Epithelial cell of proximal tubule (primary cell): ENCODE results near the gene CCDC92B. TPM values are rescaled to one million over a fixed set of nuclear protein-coding genes. Genes with fewer than 3 reads are reported as not detected.

ENCODE experiments used
- DNase-seq: peaks from one replicate; pipeline ENCODE4 v3.0.0-alpha.2; 2011; ENCODE audit warnings: low read depth
- H3K4me3 ChIP-seq: 2 replicates; pipeline ENCODE4 v1.5.1; 2011; ENCODE audit warnings: low read depth, mild to moderate bottlenecking, low read length
- CTCF ChIP-seq: conservative IDR thresholded peaks from 2 replicates; pipeline ENCODE4 v1.5.1; 2012; ENCODE audit warnings: low read depth, mild to moderate bottlenecking, low read length
- total RNA-seq: library from RNA; depleted of rRNA; stranded (reverse); fragments of >200 nt; gene quantifications from 2 replicates; pipeline ENCODE4 v1.2.3, GENCODE V29; 2015

The CCDC92B gene
- total RNA-seq, 1 donor from 2014 or later, result 0.06 TPM

- H3K4me3 ChIP-seq, result no peak overlapping the region
- TF ChIP-seq CTCF, result no peak
These were observed 51.8 kb downstream of the CCDC92B start for GRCh38 chr17:2697611-2698162.

GRCh38 chr17:2695961-2696760, 53.3 kb downstream of the CCDC92B start:
- no peak overlapping the region for H3K4me3 ChIP-seq
- no peak for TF ChIP-seq CTCF
- no peak for DNase-seq

More at GRCh38 chr17:2697611-2698162, 51.8 kb downstream of the CCDC92B start:
- no peak for DNase-seq

GRCh38 chr17:2695243-2695960, 54.0 kb downstream of the CCDC92B start:
- H3K4me3 ChIP-seq, result no peak overlapping the region
- no peak for TF ChIP-seq CTCF
- no peak for DNase-seq

GRCh38 chr17:2694381-2695242, 54.8 kb downstream of the CCDC92B start:
- no peak for DNase-seq
- TF ChIP-seq CTCF, result no peak
- H3K4me3 ChIP-seq, result no peak overlapping the region

- TF ChIP-seq CTCF, result no peak
- DNase-seq, result no peak
These were observed 55.7 kb downstream of the CCDC92B start for GRCh38 chr17:2693561-2694380.

GRCh38 chr17:2692781-2693135, 56.7 kb downstream of the CCDC92B start:
- DNase-seq, result no peak
- no peak for TF ChIP-seq CTCF
- H3K4me3 ChIP-seq, result no peak overlapping the region

More at GRCh38 chr17:2693561-2694380, 55.7 kb downstream of the CCDC92B start:
- H3K4me3 ChIP-seq, result no peak overlapping the region
